ENCODE measurements around the gene ATG7.
A peak's percentile ranks its signal among the peaks of the same experiment; 100 is the strongest.
"Not testable (repeated sequence)": the region's sequence is repeated elsewhere in the genome, so short reads cannot be mapped to it uniquely, and the experiment has no call there.

The ATG7 gene

DNA sequence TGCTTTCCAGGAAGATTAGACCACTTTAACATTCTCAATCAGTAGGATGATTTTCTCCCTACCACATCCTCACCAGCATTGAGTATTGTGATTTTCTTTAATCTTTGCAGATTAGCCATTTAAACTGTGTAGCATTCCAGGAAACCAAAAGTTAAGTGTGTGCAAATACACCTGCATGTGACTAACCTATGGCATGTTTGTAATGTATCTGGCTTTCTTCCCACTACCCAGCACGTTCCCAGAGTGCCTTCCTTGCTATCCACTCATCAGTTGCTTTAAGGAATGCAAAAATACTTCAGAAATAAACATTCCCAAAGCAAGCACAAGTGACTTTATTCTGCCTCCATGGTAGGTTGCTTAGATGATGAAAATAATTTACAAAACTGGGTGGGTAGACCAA lies 74.2 kb downstream of the ATG7 start:
- DNase-seq (ENCODE audit: extremely low spot score, insufficient read length, low read depth) (no peak), FAIRE-seq (no peak)

DNA sequence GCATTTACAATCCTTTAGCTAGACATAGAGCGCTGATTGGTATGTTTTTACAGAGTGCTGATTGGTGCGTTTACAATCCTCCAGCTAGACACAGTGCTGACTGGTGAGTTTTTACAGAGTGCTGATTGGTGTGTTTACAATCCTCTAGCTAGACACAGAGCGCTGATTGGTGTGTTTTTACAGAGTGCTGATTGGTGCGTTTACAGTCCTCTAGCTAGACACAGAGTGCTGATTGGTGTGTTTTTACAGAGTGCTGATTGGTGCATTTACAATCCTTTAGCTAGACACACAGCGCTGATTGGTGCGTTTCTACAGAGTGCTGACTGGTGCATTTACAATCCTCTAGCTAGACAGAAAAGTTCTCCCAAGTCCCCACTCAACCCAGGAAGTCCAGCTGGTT lies 76.7 kb downstream of the ATG7 start:
- not testable (repeated sequence) for DNase-seq (ENCODE audit: extremely low spot score, insufficient read length, low read depth); FAIRE-seq

DNA sequence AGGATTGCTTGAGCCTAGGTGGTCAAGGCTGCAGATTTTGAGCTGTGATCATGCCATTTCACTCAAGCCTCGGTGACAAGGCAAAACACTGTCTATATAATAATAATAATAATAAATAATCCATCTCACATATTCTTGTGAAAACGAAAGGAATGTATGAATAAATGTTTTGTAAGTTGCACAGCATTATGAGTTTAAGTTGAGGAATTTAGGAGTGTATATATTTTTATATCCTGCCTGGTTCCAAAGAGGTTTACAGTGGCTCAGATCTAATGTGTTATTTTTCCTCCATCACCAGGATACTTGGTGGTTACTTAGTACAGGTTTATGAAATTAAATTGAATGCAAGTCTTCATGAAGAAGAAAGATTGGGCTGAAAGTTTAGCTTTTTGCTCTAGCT lies 77.2 kb downstream of the ATG7 start:
- DNase-seq (ENCODE audit: extremely low spot score, insufficient read length, low read depth) (no peak), FAIRE-seq (no peak)

DNA sequence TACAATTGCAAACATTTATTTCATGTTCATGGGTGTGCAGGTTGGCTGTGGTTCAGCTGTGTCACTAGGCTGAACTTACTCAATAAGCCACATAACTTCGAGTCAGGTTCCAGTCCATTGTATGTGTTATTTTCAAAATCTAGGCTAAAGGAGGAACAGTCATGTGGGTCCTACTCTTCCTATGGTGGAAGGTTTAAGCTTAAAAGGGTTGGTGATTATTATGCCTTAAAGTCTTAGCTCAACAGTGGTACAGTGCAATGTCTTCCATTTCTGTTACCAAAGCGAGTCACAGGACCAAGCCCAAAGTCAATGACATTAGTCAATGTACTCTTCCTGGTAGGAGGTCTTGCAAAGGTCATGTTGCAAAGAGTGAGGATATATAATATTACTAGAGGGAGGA lies 78.2 kb downstream of the ATG7 start:
- no peak for FAIRE-seq
- no peak for DNase-seq (ENCODE audit: extremely low spot score, insufficient read length, low read depth)

DNA sequence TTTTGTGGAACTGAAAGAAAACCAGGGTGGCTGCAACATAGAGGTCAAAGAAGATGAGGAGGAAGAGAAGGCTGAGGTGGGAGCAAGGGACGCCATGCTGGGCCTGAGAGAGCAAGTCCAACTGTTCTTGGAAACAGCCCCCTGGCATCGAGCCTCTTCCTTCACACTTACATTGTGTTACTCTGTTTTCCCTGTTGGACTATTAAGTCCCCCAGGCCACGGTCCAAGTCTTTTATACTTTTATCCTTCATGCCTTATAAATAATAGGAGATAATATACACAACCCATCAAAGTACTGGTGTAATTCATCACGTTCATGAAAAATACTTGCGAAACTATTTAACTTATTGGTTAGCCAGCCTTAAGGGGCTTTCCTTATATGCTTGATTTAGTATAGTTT lies 79.3 kb downstream of the ATG7 start:
- FAIRE-seq = no peak
- DNase-seq (ENCODE audit: extremely low spot score, insufficient read length, low read depth) = no peak

DNA sequence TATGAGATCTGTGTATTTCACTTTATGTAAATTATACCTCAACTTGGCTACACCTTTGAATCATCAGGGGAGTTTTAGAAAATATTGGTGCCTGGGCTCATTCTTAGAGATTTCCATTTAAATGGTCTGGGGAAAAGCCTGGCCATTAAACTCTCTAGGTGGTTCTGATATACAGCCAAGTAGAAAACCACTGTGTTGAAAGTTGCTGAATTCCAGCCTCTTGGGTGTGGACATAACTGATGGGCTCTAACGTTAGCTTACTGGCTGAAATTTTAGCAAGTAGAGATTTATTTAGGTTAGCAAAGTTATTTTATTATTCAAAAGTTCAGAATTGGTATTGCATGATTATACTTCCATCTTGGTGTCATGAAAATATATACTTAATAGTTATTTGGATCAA lies 84.1 kb downstream of the ATG7 start:
- DNase-seq (ENCODE audit: extremely low spot score, insufficient read length, low read depth) = no peak
- FAIRE-seq = no peak

DNA sequence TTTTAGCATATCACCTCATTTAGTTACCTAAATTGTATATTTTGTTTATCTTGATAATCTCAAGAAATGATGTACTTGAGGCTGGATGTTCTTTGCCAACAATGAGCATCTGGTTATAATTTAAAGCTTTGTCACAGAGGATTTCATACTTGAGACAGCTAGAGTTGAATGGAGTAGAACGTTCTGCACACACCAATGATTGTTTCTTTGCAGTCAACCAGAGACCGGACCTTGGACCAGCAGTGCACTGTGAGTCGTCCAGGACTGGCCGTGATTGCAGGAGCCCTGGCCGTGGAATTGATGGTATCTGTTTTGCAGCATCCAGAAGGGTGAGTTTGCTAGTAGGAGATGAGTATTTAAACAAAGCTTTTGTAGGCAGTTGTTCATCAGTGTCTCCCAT lies 90.4 kb downstream of the ATG7 start:
- DNase-seq (ENCODE audit: extremely low spot score, insufficient read length, low read depth) (no peak), FAIRE-seq (no peak)

DNA sequence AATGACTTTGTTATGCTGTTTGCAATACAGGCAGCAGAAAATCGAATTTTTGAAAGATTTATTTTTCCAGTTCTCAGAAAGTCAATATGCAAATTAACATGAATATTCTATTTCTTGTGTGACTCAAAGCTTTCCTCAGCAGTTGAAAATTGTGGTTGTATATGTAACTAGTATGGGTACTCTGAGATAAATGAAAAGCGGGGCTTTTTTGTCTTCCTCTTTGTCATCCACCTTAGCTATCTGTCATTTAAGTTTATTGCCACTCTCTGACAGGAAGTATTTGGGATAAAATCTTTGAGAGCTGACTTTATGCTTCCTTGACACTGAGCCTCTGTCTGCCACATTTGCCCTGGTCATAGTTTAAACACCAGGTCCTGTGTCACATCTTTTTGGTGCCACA lies 91.5 kb downstream of the ATG7 start:
- no peak for DNase-seq (ENCODE audit: extremely low spot score, insufficient read length, low read depth)
- FAIRE-seq = no peak

DNA sequence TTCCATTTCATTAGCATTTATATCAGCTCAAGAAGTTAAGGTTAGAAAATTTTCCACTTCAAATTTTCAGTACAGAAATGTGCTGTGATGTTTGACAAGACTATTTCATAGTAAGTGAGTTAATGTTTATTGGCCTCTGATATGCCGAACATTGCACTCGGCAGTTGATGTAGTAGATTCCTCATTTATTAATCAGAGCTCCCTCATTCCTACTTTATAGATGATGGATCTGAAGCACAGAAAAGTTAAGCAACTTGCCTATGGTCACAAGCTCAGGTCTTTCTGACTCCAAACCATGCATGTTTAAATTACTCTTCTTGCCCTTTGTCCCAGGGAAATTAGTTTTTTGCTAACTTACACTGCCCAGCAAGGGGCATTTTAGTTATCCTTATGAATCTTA lies 92.0 kb downstream of the ATG7 start:
- FAIRE-seq (no peak), DNase-seq (ENCODE audit: extremely low spot score, insufficient read length, low read depth) (no peak)

DNA sequence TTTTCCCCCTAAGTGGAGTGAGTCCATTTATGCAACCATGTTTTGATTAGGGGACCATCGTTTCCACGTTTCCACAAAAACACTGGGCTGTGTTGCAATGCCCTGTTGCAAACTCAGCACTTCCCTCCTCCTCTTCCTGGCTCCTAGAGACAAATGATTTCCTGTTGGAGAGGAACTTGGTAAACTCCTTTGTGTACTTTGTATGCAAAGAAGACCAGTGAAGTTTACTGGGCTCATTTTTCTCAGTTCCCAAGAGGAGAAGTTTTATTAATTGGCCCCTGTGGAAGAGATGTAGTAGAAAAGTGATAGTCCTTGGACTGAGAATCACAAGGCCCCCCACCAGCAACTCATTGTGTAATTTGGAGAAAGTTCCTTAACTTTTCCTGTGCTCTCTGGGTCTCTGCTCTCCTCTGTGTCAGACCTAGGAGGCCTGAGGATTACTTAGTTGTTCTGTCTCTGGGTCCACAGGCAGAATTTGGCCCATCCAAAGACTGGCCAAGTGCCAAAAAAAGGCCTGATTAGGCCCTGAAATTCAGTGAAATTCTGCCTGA lies 95.0 kb downstream of the ATG7 start:
- DNase-seq (ENCODE audit: extremely low spot score, insufficient read length, low read depth) (no peak), FAIRE-seq (no peak)

DNA sequence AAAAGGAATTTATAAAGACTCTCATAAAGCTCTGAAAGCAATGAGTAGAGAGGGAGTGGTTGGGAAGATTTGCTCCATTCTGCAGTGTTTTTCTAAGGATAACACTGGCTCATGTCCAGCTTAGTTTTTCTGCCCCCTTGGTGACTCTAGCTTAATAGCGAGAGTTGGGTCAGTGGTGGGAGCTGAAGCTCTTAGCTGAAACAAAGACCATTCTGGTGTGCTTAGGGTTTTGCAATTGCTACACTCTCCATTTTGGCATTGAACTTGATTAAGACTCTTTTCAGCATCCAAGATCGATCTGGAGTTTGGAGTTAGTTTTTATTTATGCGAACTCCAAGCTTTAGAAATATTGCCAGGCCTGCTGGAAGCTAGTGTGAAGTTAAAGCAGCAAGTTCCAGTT lies 98.0 kb downstream of the ATG7 start:
- DNase-seq (ENCODE audit: extremely low spot score, insufficient read length, low read depth) (no peak), FAIRE-seq (no peak)

DNA sequence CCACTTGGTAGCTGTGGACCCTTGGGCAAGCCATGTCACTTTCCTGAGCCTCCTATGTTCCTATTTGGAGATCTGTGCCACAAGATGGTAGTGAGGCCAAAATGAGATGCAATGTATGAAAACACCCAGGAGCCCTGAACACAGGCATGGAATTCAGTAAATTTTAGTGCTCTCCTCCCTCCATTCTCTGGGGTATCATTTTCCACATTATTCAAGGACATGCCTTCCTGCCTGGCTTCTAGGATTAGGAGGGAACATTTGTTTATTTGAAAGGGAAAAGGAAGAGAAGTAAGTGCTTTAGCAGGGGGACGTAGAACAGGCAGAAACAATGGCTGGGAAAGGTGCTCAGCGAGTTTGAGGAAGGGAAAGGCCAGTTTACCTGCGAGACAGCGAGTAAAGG lies 98.8 kb downstream of the ATG7 start:
- no peak for FAIRE-seq

DNA sequence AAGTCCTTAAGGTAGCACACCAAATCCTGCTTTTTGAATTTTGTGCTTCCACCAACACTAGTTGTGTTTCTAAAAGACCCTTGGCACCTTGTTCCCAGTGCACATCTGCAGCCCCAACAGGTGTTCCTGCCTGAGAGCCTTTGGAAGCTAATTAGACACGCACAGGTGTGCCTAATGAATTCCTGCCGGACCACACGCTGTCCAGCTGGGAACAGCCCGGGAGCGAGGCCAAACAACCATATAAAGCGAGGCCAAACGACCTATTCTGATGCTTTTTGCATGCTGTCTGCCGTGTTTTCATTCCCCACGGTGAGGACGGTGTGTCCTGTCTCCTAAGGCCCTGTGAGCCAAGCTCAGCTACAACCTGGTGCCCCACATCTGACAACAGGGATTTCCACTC lies 99.5 kb downstream of the ATG7 start:
- FAIRE-seq (no peak), DNase-seq (ENCODE audit: extremely low spot score, insufficient read length, low read depth) (no peak)

More for the DNA sequence above, 98.8 kb downstream of the ATG7 start:
- no peak for DNase-seq (ENCODE audit: extremely low spot score, insufficient read length, low read depth)

DNA sequence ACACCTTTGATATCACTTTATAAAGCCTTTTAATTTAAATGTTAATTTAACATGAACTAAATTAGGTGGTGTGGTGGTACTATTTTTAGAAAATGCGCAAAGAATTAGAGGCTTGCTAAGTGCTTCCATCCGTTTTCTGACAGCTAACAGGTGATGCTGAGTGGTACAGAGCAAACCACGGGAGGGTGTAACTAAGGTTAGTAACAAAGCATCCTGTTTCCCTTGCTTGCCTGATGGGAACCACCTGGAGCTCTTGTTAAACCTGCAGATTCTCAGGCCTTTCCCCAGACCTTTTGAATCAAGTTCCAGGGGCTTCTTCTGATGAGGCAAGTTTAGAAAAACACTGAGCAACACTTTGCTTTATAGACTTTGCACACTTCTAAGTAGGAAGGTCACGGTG lies 101.0 kb downstream of the ATG7 start:
- no peak for FAIRE-seq
- DNase-seq (ENCODE audit: extremely low spot score, insufficient read length, low read depth) = no peak

DNA sequence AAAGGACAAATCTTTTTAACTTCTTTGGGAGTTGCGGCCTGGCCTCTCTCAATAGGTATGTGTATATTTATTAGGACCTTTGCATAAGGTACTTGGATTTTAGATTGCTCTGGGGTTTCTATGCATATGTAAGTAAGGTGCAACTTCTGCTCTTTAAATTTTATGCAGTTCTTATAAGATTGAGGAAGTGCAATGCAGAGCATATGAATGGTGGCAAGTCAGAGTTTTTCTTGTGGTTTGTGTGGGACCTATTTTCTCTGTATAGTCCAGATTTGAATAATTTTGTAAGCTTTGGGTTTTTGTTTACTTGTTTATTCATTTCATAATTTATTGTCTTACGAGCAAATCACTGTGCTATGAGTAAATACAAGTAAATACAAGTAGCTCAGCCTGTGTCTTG lies 101.5 kb downstream of the ATG7 start:
- DNase-seq (ENCODE audit: extremely low spot score, insufficient read length, low read depth) (no peak), FAIRE-seq (no peak)

DNA sequence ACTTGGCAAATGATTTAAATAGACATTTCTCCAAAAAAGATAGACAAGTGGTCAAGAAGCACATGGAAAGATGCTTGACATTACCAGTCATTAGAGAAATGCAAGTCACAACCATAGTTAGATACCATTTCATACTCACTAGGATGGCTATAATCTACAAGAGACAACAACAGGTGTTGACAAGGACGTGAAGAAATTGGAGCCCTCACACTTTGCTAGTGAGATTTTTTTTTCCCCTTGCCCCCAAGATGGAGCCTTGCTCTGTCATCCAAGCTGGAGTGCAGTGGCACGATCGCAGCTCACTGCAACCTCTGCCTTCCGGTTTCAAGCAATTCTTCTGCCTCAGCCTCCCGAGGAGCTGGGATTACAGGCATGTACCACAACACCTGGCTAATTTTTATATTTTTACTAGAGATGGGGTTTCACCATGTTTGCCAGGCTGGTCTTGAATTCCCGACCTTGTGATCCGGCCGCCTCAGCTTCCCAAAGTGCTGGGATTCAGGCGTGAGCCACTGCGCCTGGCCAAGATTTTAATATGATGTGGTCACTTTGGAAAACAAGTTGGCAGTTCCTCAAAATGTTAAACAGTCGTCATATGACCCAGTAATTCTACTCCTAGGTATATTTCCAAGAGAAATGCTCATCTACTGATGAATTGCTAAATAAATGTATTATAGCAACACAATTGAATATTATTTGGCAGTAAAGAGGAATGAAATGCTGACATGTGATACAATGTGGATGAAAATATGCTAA lies 103.3 kb downstream of the ATG7 start:
- DNase-seq (ENCODE audit: extremely low spot score, insufficient read length, low read depth) = no peak
- no peak for FAIRE-seq

DNA sequence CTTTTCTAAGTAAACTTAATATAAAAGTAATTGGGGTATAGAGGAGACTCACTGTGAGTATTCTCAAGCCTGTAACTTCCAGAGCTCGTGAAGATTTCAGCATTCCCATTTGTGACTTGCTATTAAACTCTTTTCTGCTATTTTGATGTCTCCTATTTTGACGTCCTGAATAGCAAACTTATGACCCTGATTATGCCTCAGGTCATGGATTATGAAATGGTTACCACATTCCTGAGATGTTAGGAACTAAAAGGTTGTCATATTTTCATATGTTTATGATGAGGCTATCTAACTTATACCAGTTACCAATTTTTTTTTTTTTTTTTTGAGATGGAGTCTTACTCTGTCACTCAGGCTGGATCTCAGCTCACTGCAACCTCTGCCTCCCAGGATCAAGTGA lies 105.5 kb downstream of the ATG7 start:
- DNase-seq (ENCODE audit: extremely low spot score, insufficient read length, low read depth) = no peak

DNA sequence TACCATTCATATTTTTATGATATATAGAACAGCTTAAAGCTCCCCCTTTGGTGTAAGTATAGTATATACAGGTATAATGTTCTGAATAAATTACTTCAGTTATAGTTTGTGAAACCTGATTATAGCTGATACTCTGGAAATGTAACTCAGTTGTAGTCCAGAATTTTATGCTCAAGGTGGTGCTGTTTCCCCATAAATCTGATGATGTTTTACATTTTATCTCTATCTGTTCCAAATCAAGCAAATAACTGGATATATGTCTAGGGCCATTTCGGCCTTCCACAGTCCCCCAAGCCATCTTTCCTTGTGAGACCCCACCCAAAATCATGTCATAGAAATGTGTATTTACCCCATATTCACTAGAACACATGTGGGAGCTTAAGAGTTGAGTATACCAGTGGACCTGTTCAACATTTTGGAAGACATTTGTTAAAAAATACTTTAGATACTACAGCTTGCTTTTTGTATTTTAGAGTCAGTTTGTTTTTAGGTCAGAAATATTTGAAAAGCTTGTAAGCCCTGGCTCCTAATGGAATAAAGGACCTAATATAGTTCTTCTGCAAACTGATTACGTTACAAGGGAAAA lies 107.1 kb downstream of the ATG7 start:
- no peak for DNase-seq (ENCODE audit: extremely low spot score, insufficient read length, low read depth)

More for the DNA sequence above, 105.5 kb downstream of the ATG7 start:
- no peak for FAIRE-seq

DNA sequence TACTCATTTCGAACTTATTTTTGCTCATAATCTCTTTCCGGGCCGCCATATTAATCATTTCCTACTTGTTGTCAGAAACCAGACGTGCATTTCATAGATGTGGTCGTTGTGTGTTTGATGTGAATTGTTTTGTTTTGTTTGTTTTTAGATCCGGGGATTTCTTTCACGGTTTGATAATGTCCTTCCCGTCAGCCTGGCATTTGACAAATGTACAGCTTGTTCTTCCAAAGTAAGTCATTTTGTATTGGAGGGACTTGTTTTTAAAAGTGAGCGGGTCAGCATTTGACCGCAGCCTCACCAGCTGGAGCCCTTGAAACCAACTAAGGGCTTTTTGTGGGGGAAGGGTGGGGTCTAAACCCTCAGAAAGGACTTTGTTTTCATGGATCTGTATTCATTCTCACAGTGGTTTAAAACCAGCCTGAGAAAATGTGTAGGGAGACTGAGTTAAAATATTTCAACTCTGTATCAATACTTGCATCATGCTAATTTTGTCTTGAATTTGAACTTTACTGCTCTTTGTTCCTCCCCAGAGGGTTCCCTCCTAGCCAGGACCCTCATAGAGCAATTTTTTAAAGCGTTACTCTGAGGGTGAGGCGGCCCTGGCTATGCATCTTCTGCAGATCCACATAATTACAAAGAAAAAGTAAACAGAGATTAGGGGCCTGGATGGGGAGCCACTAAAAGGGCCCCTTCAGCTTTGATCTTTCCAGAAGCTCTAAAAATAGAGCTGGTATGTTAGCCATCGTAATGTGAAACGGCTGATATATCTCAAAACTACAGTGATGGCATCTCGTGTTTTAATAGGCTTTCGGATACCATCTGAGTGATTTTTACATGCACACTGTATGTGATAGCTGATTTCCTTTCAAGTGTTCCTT lies 107.9 kb downstream of the ATG7 start:
- DNase-seq (ENCODE audit: extremely low spot score, insufficient read length, low read depth) (no peak), FAIRE-seq (no peak)

More for the DNA sequence above, 107.1 kb downstream of the ATG7 start:
- peak; percentile 31 for FAIRE-seq

DNA sequence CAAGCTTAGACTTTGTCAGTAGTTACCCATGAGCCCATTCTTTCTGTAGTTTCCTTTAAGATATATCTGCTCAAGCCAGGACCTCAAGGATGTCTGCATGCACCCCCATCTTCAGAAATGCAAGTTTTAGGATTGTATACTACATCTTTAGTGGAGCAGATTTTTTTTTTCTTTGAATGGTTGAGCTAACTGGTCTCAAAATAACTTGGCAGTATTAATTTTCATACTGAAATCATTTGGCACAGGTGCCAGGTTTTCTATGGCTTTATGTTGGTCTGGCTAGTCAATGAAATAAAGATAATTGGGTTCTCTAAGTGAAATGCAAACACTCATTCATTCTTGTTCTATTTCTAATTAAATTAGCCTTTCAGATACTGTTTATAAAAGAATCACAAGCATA lies 108.9 kb downstream of the ATG7 start:
- FAIRE-seq = no peak
- no peak for DNase-seq (ENCODE audit: extremely low spot score, insufficient read length, low read depth)

DNA sequence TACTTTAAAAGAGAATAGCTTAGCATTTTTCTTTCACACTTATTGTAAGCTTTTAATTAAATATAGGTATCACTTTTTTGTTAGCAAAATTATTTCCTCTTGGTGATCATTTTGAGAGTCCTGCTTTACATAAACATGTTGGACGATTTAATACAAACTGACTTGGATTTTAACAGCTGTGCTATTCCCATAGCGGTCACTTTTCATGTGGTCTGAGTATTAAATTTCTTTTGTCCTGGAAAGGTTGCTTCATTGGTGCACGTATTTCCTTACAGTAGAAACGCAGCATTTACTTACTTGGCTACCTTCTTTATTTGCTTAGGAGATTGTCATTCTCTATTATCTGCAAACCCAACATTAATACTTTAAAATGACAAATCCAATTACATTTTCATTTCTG lies 109.4 kb downstream of the ATG7 start:
- FAIRE-seq (no peak), DNase-seq (ENCODE audit: extremely low spot score, insufficient read length, low read depth) (no peak)
